Stomach smooth muscle (tissue), 2 donors: ENCODE measurements around the gene AQP9.

ENCODE experiments used
- H3K27ac ChIP-seq: one replicate; pipeline ENCODE4 v1.7.0; 2013; ENCODE audit warnings: mild to moderate bottlenecking, low read length, inconsistent platforms
- H3K27me3 ChIP-seq, 2 donors: one replicate each; pipeline ENCODE4 v1.7.0; 2013; ENCODE audit warnings: low read length in 2 of 2; ENCODE audit not compliant: insufficient read depth in 2 of 2, control insufficient read depth in 1 of 2
- H3K36me3 ChIP-seq, 2 donors: one replicate each; pipeline ENCODE4 v1.7.0; 2013; ENCODE audit warnings: low read length in 2 of 2; ENCODE audit not compliant: control insufficient read depth in 2 of 2, insufficient read depth in 2 of 2
- H3K4me1 ChIP-seq: one replicate; pipeline ENCODE4 v1.7.0; 2013; ENCODE audit warnings: low read length; ENCODE audit not compliant: control insufficient read depth, insufficient read depth
- H3K4me3 ChIP-seq, 2 donors: one replicate each; pipeline ENCODE4 v1.7.0; 2013; ENCODE audit warnings: low read length in 2 of 2
- H3K9ac ChIP-seq, 2 donors: one replicate each; pipeline ENCODE4 v1.7.0; 2013; ENCODE audit warnings: low read length in 2 of 2, mild to moderate bottlenecking in 1 of 2
- H3K9me3 ChIP-seq, 2 donors: one replicate each; pipeline ENCODE4 v1.7.0; 2013; ENCODE audit warnings: low read length in 2 of 2; ENCODE audit not compliant: control insufficient read depth in 2 of 2
- donor health status: healthy.
- donor health status: Pancreatic carcinoma.

The AQP9 gene

DNA sequence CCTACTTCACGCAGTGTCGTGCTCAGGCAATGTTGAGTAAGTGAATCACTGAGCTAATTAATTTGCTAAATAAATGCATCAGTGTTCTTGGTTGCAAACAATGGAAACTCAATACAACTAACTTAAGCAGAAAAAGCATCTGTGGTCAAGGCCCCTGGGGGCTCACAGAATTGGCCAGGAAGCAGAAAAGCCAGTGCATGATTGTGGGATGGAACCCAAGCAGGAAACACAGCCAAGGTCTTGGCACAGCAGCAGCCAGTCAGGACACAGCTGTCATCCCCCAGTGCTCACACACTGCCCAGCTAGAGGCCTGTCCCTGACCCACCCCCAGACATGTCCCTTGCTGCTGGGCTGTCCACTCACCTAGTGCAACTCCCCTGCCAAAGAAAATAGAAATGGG, 85.9 kb downstream of the AQP9 start:
- Histone ChIP-seq H3K4me3 (no peak overlapping the region), H3K9ac (no peak overlapping the region), H3K27ac (no peak overlapping the region), H3K36me3 (no peaks in the 10 kb centered on the region), H3K9me3 (no peaks in the 10 kb centered on the region), H3K27me3 (peaks cover 0 to 3% of the 10 kb centered on the region in 2 donors), H3K4me1 (peaks cover 3% of the 10 kb centered on the region)

GRCh38 chr15:58227706-58228543, 89.7 kb downstream of the AQP9 start:
- no peaks in the 10 kb centered on the region for H3K36me3 ChIP-seq
- H3K4me3 ChIP-seq: no peak overlapping the region
- H3K9ac ChIP-seq: no peak overlapping the region
- H3K4me1 ChIP-seq: peaks cover 3% of the 10 kb centered on the region
- peaks cover 0 to 4% of the 10 kb centered on the region in 2 donors for H3K27me3 ChIP-seq
- no peaks in the 10 kb centered on the region for H3K9me3 ChIP-seq
- no peak overlapping the region for H3K27ac ChIP-seq

GRCh38 chr15:58228718-58229117, 90.5 kb downstream of the AQP9 start:
- Histone ChIP-seq H3K4me3 (no peak overlapping the region), H3K4me1 (peaks cover 3% of the 10 kb centered on the region), H3K9me3 (no peaks in the 10 kb centered on the region), H3K27ac (no peak overlapping the region), H3K9ac (no peak overlapping the region), H3K27me3 (peaks cover 0 to 4% of the 10 kb centered on the region in 2 donors), H3K36me3 (no peaks in the 10 kb centered on the region)

- Histone ChIP-seq H3K9me3 (no peaks in the 10 kb centered on the region), H3K27me3 (peaks cover 0 to 4% of the 10 kb centered on the region in 2 donors), H3K36me3 (no peaks in the 10 kb centered on the region), H3K9ac (no peak overlapping the region), H3K27ac (no peak overlapping the region), H3K4me1 (peaks cover 3% of the 10 kb centered on the region), H3K4me3 (no peak overlapping the region)
Observed at GRCh38 chr15:58229297-58229768, 91.2 kb downstream of the AQP9 start.

- H3K36me3 ChIP-seq: no peaks in the 10 kb centered on the region
- H3K4me1 ChIP-seq: peaks cover 3% of the 10 kb centered on the region
- no peak overlapping the region for H3K9ac ChIP-seq
- H3K9me3 ChIP-seq: no peaks in the 10 kb centered on the region
- H3K27me3 ChIP-seq: peaks cover 0 to 4% of the 10 kb centered on the region in 2 donors
- H3K27ac ChIP-seq: no peak overlapping the region
- no peak overlapping the region for H3K4me3 ChIP-seq
Observed at GRCh38 chr15:58232281-58233065, 94.3 kb downstream of the AQP9 start.

DNA sequence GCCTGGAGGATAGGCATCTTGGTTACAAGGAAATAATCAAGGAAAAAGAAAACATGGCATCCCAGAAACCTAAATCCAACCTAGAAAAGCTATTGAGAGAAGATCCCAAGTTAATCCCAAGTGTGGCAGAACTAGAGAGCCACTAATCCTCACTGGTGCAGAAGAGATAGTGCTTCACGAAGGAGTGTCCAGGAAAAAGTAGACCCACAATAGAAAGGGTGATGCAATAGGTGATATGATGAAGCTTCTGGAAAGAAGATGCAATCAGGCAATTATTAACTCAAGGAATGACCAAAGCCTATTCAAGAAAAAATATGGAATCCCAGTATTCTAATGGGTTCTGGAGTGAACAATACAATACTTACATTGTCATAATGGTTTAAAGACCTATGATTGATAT, 95.2 kb downstream of the AQP9 start:
- Histone ChIP-seq H3K27ac (no peak overlapping the region), H3K27me3 (peaks cover 0 to 4% of the 10 kb centered on the region in 2 donors), H3K9ac (no peak overlapping the region), H3K9me3 (no peaks in the 10 kb centered on the region), H3K4me1 (peaks cover 2% of the 10 kb centered on the region), H3K4me3 (no peak overlapping the region), H3K36me3 (no peaks in the 10 kb centered on the region)
